ENCODE results near the gene HSD17B13. TPM values are rescaled to one million over a fixed set of nuclear protein-coding genes. Genes with fewer than 3 reads are reported as not detected.
"Not testable (repeated sequence)": the region's sequence is repeated elsewhere in the genome, so short reads cannot be mapped to it uniquely, and the experiment has no call there.

The HSD17B13 gene
- total and polyA plus RNA-seq, 3 experiments from 2014 or later: 0.22 TPM; not detected in 2

DNA sequence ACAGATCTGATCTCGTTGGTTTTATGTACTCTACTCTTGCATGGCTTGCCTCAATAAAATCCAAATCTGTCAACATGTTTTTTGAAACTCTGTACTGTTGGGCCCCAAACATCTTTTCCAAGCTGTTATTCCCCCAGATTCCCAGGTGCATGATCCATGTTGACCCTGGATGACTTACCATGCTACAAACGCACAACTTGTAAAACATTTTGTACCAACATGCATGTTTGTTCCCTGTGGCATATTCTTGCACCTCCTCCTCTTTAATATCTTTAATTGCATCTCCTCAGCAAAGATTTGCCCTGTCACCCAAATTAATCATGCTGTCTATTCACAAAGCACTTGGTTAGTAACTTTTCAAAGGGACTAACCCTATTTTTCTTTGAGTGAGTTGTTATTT lies 24.3 kb downstream of the HSD17B13 start:
- peaks cover 0 to 5% (median 2%) of the 10 kb centered on the region in 3 donors for H3K36me3 Mint-ChIP-seq
- Histone ChIP-seq H3K27ac (ENCODE audit: low read depth, low read length) (no peak overlapping the region), H3K4me1 (ENCODE audit: insufficient read depth, low read length) (no peaks in the 10 kb centered on the region), H3K36me3 (ENCODE audit: insufficient read depth, low read length) (no peaks in the 10 kb centered on the region), H3K4me3 (ENCODE audit: low read length) (no peak overlapping the region), H3K27me3 (ENCODE audit: insufficient read depth, low read length, poor library complexity, severe bottlenecking) (no peaks in the 10 kb centered on the region), H3K9me3 (ENCODE audit: low read length) (no peaks in the 10 kb centered on the region)
- no peak overlapping the region for H3K27ac Mint-ChIP-seq
- H3K27me3 Mint-ChIP-seq: peaks cover 5 to 15% of the 10 kb centered on the region in 2 donors
- ChIA-PET CTCF (no interaction called here), POLR2A (no interaction called here)
- H3K9me3 Mint-ChIP-seq: peaks cover 0 to 17% (median 10%) of the 10 kb centered on the region in 5 donors
- no peaks in the 10 kb centered on the region for H3K4me1 Mint-ChIP-seq
- no peak for DNase-seq
- H3K4me3 Mint-ChIP-seq: no peak overlapping the region

DNA sequence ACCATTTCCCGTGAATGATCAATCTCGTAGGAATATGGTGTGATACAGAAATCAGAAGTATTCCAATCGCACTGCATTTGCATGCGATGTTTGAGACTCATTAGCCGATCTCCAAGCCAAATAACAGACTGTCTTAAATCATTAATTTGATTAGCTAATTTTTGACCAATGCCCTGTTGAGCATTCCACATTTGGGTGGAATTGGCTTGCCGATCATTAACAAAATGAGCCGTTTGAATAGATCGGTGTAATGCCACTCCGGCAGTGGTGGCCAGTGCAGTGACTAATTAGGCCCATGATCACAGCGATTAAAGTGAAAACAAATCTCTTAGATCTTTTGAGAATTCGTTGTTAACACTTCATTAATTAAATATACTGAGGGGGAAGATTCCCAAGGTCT lies 27.8 kb downstream of the HSD17B13 start:
- H3K4me3 Mint-ChIP-seq; H3K4me1 ChIP-seq (ENCODE audit: insufficient read depth, low read length); H3K36me3 Mint-ChIP-seq; H3K4me1 Mint-ChIP-seq; H3K27ac ChIP-seq (ENCODE audit: low read depth, low read length); CTCF ChIA-PET; DNase-seq; H3K27ac Mint-ChIP-seq; H3K27me3 ChIP-seq (ENCODE audit: insufficient read depth, low read length, poor library complexity, severe bottlenecking); H3K36me3 ChIP-seq (ENCODE audit: insufficient read depth, low read length); POLR2A ChIA-PET; H3K9me3 ChIP-seq (ENCODE audit: low read length); H3K4me3 ChIP-seq (ENCODE audit: low read length): not testable (repeated sequence)
- Mint-ChIP-seq H3K9me3 (peaks cover 0 to 20% (median 12%) of the 10 kb centered on the region in 5 donors), H3K27me3 (peaks cover 5 to 20% of the 10 kb centered on the region in 2 donors)

DNA sequence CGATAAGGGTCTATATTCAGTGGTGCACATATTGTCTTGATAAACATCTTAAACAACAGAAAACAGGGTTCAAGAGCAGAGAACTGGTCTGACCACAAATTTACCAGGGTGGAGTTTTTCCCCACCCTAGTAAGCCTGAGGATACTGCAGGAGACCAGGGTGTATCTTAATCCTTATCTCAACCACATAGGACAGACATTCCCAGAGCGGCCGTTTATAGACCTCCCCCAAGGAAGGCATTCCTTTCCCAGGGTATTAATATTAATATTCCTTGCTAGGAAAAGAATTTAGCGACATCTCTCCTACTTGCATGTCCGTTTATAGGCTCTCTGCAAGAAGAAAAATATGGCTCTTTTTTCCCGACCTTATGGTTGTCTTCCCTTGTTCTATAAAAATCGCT lies 28.8 kb downstream of the HSD17B13 start:
- H3K27me3 ChIP-seq (ENCODE audit: insufficient read depth, low read length, poor library complexity, severe bottlenecking); H3K36me3 ChIP-seq (ENCODE audit: insufficient read depth, low read length); H3K9me3 ChIP-seq (ENCODE audit: low read length); H3K4me3 Mint-ChIP-seq; H3K4me1 ChIP-seq (ENCODE audit: insufficient read depth, low read length); H3K27ac Mint-ChIP-seq; DNase-seq; POLR2A ChIA-PET; H3K4me3 ChIP-seq (ENCODE audit: low read length); CTCF ChIA-PET; H3K4me1 Mint-ChIP-seq; H3K36me3 Mint-ChIP-seq; H3K27ac ChIP-seq (ENCODE audit: low read depth, low read length): not testable (repeated sequence)
- peaks cover 3 to 14% of the 10 kb centered on the region in 2 donors for H3K27me3 Mint-ChIP-seq
- H3K9me3 Mint-ChIP-seq: peaks cover 0 to 20% (median 12%) of the 10 kb centered on the region in 5 donors

DNA sequence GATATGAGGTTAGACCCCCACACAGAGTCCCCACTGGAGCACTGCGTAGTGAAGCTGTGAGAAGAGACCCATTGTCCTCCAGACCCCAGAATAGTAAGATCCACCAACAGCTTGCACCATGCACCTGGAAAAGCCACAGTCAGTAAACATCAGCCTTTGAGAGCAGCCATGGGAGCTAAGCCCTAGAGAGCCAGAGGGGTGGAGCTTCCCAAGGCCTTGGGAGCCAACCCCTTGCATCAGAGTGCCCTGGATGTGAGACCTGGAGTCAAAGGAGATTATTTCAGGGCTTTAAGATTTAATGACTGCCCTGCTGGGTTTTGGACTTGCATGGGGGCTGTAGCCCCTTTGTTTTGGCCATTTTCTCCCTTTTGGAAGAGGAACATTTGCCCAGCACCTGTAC lies 35.7 kb downstream of the HSD17B13 start:
- H3K36me3 ChIP-seq (ENCODE audit: insufficient read depth, low read length): no peaks in the 10 kb centered on the region
- Mint-ChIP-seq H3K36me3 (peaks cover 0 to 21% (median 3%) of the 10 kb centered on the region in 3 donors), H3K4me1 (no peaks in the 10 kb centered on the region), H3K27ac (no peak overlapping the region), H3K4me3 (no peak overlapping the region), H3K27me3 (peaks cover 4 to 7% of the 10 kb centered on the region in 2 donors), H3K9me3 (peaks cover 17 to 36% (median 31%) of the 10 kb centered on the region in 5 donors)
- no peak overlapping the region for H3K4me3 ChIP-seq (ENCODE audit: low read length)
- no peak for DNase-seq
- no peaks in the 10 kb centered on the region for H3K4me1 ChIP-seq (ENCODE audit: insufficient read depth, low read length)
- no peak overlapping the region for H3K27ac ChIP-seq (ENCODE audit: low read depth, low read length)
- H3K27me3 ChIP-seq (ENCODE audit: insufficient read depth, low read length, poor library complexity, severe bottlenecking): no peaks in the 10 kb centered on the region
- H3K9me3 ChIP-seq (ENCODE audit: low read length): no peaks in the 10 kb centered on the region
- ChIA-PET CTCF (no interaction called here), POLR2A (no interaction called here)

DNA sequence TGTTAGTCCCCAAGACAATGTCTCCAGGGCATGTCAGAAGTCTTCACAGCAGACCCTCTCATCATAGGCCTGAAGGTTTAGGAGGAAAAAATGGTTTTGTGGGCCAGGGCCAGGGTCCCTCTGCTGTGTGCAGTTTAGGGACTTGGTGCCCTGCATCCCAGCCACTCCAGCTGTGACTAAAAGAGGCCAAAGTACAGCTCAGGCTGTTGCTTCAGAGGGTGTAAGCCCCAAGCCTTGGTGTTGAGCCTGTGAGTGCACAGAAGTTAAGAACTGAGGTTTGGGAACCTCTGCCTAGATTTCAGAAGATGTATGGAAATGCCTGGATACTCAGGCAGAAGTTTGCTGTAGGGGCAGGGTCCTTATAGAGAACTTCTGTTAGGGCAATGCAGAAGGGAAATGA lies 38.4 kb downstream of the HSD17B13 start:
- H3K4me3 ChIP-seq (ENCODE audit: low read length); CTCF ChIA-PET: not testable (repeated sequence)

DNA sequence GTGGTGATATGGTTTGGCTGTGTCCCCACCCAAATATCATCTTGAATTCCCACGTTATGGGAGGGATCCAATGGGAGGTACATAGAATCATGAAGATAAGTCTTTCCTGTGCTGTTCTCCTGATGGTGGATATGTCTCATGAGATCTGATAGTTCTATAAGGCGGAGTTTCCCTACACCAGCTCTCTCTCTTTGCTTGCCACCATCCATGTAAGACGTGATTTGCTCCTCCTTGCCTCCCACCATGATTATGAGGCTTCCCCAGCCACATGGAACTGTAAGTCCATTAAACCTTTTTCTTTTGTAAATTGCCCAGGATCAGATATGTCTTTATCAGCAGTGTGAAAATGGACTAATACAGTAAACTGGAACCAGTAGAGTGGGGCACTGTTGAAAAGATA lies 39.5 kb downstream of the HSD17B13 start:
- POLR2A ChIA-PET: no interaction called here

More for the DNA sequence above, 38.4 kb downstream of the HSD17B13 start:
- H3K27ac Mint-ChIP-seq; H3K4me1 ChIP-seq (ENCODE audit: insufficient read depth, low read length); H3K9me3 ChIP-seq (ENCODE audit: low read length); H3K36me3 ChIP-seq (ENCODE audit: insufficient read depth, low read length); DNase-seq; H3K4me1 Mint-ChIP-seq; POLR2A ChIA-PET; H3K4me3 Mint-ChIP-seq; H3K27me3 ChIP-seq (ENCODE audit: insufficient read depth, low read length, poor library complexity, severe bottlenecking); H3K27ac ChIP-seq (ENCODE audit: low read depth, low read length): not testable (repeated sequence)
- Mint-ChIP-seq H3K9me3 (peaks cover 17 to 36% (median 31%) of the 10 kb centered on the region in 5 donors), H3K27me3 (peaks cover 7 to 11% of the 10 kb centered on the region in 2 donors), H3K36me3 (peaks cover 0 to 21% (median 3%) of the 10 kb centered on the region in 3 donors)

DNA sequence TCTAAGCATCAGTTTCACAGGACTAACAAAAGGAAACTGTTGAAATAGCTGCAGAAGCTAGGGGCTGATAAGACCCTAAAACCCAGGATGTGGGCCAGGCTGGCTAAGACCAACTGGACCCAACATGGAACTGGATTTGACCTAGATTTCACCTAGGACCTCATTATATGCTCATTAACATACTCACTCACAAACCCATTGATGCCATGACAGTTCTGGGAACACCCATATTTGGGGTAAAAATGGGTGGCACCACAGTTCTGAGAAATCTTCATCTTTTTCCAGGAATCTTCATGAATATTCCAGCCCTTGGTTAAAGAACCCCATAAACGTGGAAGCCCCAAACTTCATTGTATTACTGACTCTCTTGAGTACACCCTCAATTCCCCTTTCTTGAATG lies 41.1 kb downstream of the HSD17B13 start:
- H3K4me3 Mint-ChIP-seq: no peak overlapping the region
- H3K27me3 ChIP-seq (ENCODE audit: insufficient read depth, low read length, poor library complexity, severe bottlenecking): no peaks in the 10 kb centered on the region
- H3K9me3 ChIP-seq (ENCODE audit: low read length): no peaks in the 10 kb centered on the region
- H3K27ac ChIP-seq (ENCODE audit: low read depth, low read length): no peak overlapping the region
- DNase-seq: no peak
- peaks cover 10 to 25% (median 23%) of the 10 kb centered on the region in 5 donors for H3K9me3 Mint-ChIP-seq
- H3K4me3 ChIP-seq (ENCODE audit: low read length): no peak overlapping the region
- H3K27me3 Mint-ChIP-seq: peaks cover 9 to 27% of the 10 kb centered on the region in 2 donors
- H3K4me1 Mint-ChIP-seq: no peaks in the 10 kb centered on the region
- no peaks in the 10 kb centered on the region for H3K4me1 ChIP-seq (ENCODE audit: insufficient read depth, low read length)
- POLR2A ChIA-PET: no interaction called here
- H3K27ac Mint-ChIP-seq: no peak overlapping the region
- CTCF ChIA-PET: no interaction called here
- no peaks in the 10 kb centered on the region for H3K36me3 ChIP-seq (ENCODE audit: insufficient read depth, low read length)
- peaks cover 0 to 13% (median 1%) of the 10 kb centered on the region in 3 donors for H3K36me3 Mint-ChIP-seq

More for the DNA sequence above, 39.5 kb downstream of the HSD17B13 start:
- Histone ChIP-seq H3K27me3 (ENCODE audit: insufficient read depth, low read length, poor library complexity, severe bottlenecking) (no peaks in the 10 kb centered on the region), H3K4me1 (ENCODE audit: insufficient read depth, low read length) (no peaks in the 10 kb centered on the region), H3K9me3 (ENCODE audit: low read length) (no peaks in the 10 kb centered on the region), H3K27ac (ENCODE audit: low read depth, low read length) (no peak overlapping the region), H3K36me3 (ENCODE audit: insufficient read depth, low read length) (no peaks in the 10 kb centered on the region), H3K4me3 (ENCODE audit: low read length) (no peak overlapping the region)
- H3K4me1 Mint-ChIP-seq: no peaks in the 10 kb centered on the region
- DNase-seq: no peak
- peaks cover 0 to 21% (median 3%) of the 10 kb centered on the region in 3 donors for H3K36me3 Mint-ChIP-seq
- no peak overlapping the region for H3K4me3 Mint-ChIP-seq
- H3K27ac Mint-ChIP-seq: no peak overlapping the region
- peaks cover 9 to 22% of the 10 kb centered on the region in 2 donors for H3K27me3 Mint-ChIP-seq
- peaks cover 17 to 36% (median 31%) of the 10 kb centered on the region in 5 donors for H3K9me3 Mint-ChIP-seq
- CTCF ChIA-PET: no interaction called here

DNA sequence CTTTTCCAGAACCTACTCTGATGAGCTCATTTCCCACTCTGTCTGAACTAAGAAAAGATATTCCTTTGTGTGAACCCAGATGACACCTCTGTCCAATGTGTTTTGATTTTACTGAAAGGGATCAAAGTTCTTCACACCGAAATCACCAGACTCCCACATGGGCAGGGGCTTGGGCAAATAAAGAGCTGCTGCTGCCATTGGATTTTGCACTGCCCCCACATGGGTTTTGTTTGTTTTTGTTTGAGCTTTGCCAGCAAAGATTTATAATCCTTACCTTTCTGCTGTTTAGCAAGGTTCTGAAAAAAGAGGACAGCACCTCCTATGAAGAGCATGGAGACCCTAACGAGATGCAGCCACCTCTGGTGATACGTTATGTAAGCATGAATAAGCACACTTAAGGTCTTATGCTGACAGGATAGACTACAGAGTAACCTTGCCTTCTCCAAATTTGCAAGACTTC lies 44.3 kb downstream of the HSD17B13 start:
- Histone ChIP-seq H3K36me3 (ENCODE audit: insufficient read depth, low read length) (no peaks in the 10 kb centered on the region), H3K4me3 (ENCODE audit: low read length) (no peak overlapping the region), H3K27ac (ENCODE audit: low read depth, low read length) (no peak overlapping the region), H3K4me1 (ENCODE audit: insufficient read depth, low read length) (no peaks in the 10 kb centered on the region), H3K9me3 (ENCODE audit: low read length) (no peaks in the 10 kb centered on the region), H3K27me3 (ENCODE audit: insufficient read depth, low read length, poor library complexity, severe bottlenecking) (no peaks in the 10 kb centered on the region)
- no peaks in the 10 kb centered on the region for H3K4me1 Mint-ChIP-seq
- ChIA-PET POLR2A (no interaction called here), CTCF (no interaction called here)
- no peak overlapping the region for H3K4me3 Mint-ChIP-seq
- peaks cover 8 to 36% of the 10 kb centered on the region in 2 donors for H3K27me3 Mint-ChIP-seq
- peaks cover 0 to 6% (median 4%) of the 10 kb centered on the region in 5 donors for H3K9me3 Mint-ChIP-seq
- DNase-seq: no peak
- H3K36me3 Mint-ChIP-seq: no peaks in the 10 kb centered on the region
- H3K27ac Mint-ChIP-seq: no peak overlapping the region

DNA sequence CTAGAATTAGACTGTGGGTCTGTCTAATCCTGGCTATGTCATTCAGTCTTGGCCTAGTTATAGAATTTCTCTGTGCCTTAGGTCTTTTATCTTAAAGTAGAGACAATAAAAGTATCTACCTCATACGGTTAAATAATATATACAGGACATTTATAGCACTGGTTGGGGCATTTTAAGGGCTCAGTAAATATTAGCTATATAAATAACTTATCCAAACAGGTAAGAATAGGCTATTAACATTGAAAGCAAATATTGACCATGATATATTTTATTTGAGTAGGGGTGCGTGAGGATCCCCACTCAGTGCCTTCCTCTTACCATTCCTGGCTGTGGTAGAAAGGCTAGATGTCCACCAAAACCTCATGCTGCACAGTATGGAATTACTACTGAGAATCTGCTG lies 47.4 kb downstream of the HSD17B13 start:
- Mint-ChIP-seq H3K36me3 (no peaks in the 10 kb centered on the region), H3K27me3 (peaks cover 9 to 35% of the 10 kb centered on the region in 2 donors), H3K4me1 (no peaks in the 10 kb centered on the region), H3K27ac (no peak overlapping the region), H3K4me3 (no peak overlapping the region), H3K9me3 (no peaks in the 10 kb centered on the region)
- H3K4me3 ChIP-seq (ENCODE audit: low read length): no peak overlapping the region
- DNase-seq: no peak
- H3K9me3 ChIP-seq (ENCODE audit: low read length): no peaks in the 10 kb centered on the region
- no peaks in the 10 kb centered on the region for H3K4me1 ChIP-seq (ENCODE audit: insufficient read depth, low read length)
- ChIA-PET CTCF (no interaction called here), POLR2A (no interaction called here)
- no peaks in the 10 kb centered on the region for H3K36me3 ChIP-seq (ENCODE audit: insufficient read depth, low read length)
- no peak overlapping the region for H3K27ac ChIP-seq (ENCODE audit: low read depth, low read length)
- H3K27me3 ChIP-seq (ENCODE audit: insufficient read depth, low read length, poor library complexity, severe bottlenecking): no peaks in the 10 kb centered on the region
